ENCODE measurements around the gene PREX1.

DNA sequence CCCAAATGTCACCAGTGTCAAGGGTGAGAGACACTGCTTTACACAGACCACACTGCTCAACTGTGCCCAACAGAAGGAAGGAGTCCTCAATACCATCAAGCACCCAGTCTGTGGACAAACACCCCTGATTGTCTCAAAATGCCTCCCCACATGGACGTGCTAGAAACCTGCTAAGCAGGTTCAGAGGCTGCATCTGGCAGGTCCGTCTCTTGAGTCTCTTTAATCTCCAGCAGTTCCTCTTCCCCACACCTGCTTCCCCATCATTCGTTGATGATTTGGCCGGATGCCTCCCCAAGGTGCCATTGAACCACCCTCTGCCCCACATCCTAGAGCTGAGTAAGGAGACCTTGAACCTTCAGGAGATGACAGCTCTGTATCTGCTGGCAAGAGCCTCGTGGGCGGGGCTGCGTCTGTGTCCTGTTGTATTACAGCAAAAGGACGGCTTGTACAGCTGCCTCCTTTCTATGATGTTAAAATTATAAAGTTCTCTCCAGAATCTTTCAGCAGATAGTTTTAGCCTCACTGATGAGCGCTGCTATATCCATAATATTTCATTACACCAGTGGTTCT is 179.2 kb downstream of the PREX1 start:
- TF ChIP-seq, protein P1, sequence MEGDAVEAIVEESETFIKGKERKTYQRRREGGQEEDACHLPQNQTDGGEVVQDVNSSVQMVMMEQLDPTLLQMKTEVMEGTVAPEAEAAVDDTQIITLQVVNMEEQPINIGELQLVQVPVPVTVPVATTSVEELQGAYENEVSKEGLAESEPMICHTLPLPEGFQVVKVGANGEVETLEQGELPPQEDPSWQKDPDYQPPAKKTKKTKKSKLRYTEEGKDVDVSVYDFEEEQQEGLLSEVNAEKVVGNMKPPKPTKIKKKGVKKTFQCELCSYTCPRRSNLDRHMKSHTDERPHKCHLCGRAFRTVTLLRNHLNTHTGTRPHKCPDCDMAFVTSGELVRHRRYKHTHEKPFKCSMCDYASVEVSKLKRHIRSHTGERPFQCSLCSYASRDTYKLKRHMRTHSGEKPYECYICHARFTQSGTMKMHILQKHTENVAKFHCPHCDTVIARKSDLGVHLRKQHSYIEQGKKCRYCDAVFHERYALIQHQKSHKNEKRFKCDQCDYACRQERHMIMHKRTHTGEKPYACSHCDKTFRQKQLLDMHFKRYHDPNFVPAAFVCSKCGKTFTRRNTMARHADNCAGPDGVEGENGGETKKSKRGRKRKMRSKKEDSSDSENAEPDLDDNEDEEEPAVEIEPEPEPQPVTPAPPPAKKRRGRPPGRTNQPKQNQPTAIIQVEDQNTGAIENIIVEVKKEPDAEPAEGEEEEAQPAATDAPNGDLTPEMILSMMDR (IDR thresholded peaks at IDR 0.05) = no peak
- TF ChIP-seq POLR2AphosphoS5 (IDR thresholded peaks at IDR 0.05; ENCODE audit: insufficient read depth in 1 of 2, low read depth in 1 of 2) (no peak), POLR2A (IDR thresholded peaks at IDR 0.05) (no peak)

Data from vagina (tissue), 2 donors.